Stimulated activated CD4-positive, alpha-beta T cell treated with anti-CD3 and anti-CD28 coated beads, Interleukin-15, amount 100 ng/mL, for 48 hours (primary cell): ENCODE data around the gene GPR42.
A peak's percentile ranks its signal among the peaks of the same experiment; 100 is the strongest.
"Not testable (repeated sequence)": the region's sequence is repeated elsewhere in the genome, so short reads cannot be mapped to it uniquely, and the experiment has no call there.

ENCODE experiments used
- DNase-seq, 2 donors: peaks; one replicate each; pipeline ENCODE4 v3.0.0-alpha.2; 2020; ENCODE audit warnings: low read depth in 2 of 2

GPR42 gene

GRCh38 chr19:35392742-35393715, 22.2 kb downstream of the GPR42 start:
- DNase-seq: no peak

- DNase-seq: no peak
These were observed 24.7 kb downstream of the GPR42 start for GRCh38 chr19:35395382-35396199.

- no peak for DNase-seq
These were observed 25.5 kb downstream of the GPR42 start for GRCh38 chr19:35396240-35396885.

- DNase-seq: no peak
These were observed 26.2 kb downstream of the GPR42 start for GRCh38 chr19:35397064-35397463.

GRCh38 chr19:35398570-35398969, 27.7 kb downstream of the GPR42 start:
- DNase-seq: no peak

GRCh38 chr19:35399231-35399630, 28.4 kb downstream of the GPR42 start:
- DNase-seq: no peak

- DNase-seq: no peak
These were observed 29.3 kb downstream of the GPR42 start for GRCh38 chr19:35399948-35400772.

- DNase-seq: no peak
These were observed 29.9 kb downstream of the GPR42 start for GRCh38 chr19:35400773-35401100.

GRCh38 chr19:35401416-35401815, 30.5 kb downstream of the GPR42 start:
- not testable (repeated sequence) for DNase-seq

GRCh38 chr19:35403116-35403760, 32.4 kb downstream of the GPR42 start:
- no peak for DNase-seq

- peak; percentile 74 to 85 for DNase-seq
These were observed 34.2 kb downstream of the GPR42 start for GRCh38 chr19:35404879-35405622.

GRCh38 chr19:35407619-35408018, 36.8 kb downstream of the GPR42 start:
- DNase-seq: no peak

GRCh38 chr19:35408284-35409171, 37.7 kb downstream of the GPR42 start:
- DNase-seq: no peak

GRCh38 chr19:35409191-35409590, 38.3 kb downstream of the GPR42 start:
- no peak for DNase-seq

GRCh38 chr19:35410487-35410886, 39.6 kb downstream of the GPR42 start:
- no peak for DNase-seq

- no peak for DNase-seq
These were observed 43.6 kb downstream of the GPR42 start for GRCh38 chr19:35414442-35414841.

- DNase-seq: no peak
These were observed 45.5 kb downstream of the GPR42 start for GRCh38 chr19:35416331-35416730.

- no peak for DNase-seq
These were observed 46.4 kb downstream of the GPR42 start for GRCh38 chr19:35417278-35417677.
